Coronary artery (tissue), 2 donors: ENCODE data around the gene IQGAP2.

ENCODE experiments used
- DNase-seq: peaks from one replicate; pipeline ENCODE4 v3.0.0-alpha.2; 2017; ENCODE audit warnings: low spot score
- H3K27ac ChIP-seq, 2 donors: fragments of 200-600 bp; sonication (generic); one replicate each; pipeline ENCODE4 v1.5.1; 2016 to 2019
- H3K4me3 ChIP-seq: fragments of 200-600 bp; sonication (generic); 2 replicates; pipeline ENCODE4 v1.5.1; 2016; ENCODE audit warnings: mild to moderate bottlenecking, moderate library complexity
- CTCF ChIP-seq: fragments of 200-600 bp; sonication (generic); IDR thresholded peaks from one replicate; pipeline ENCODE4 v1.5.1; 2019; ENCODE audit warnings: antibody characterized with exemption

The IQGAP2 gene

GRCh38 chr5:76378355-76378754 lies 24.7 kb upstream of the IQGAP2 start:
- no peak for TF ChIP-seq CTCF
- DNase-seq = no peak
- Histone ChIP-seq H3K4me3 (no peak overlapping the region), H3K27ac (no peak overlapping the region)

GRCh38 chr5:76379316-76379715 lies 23.8 kb upstream of the IQGAP2 start:
- Histone ChIP-seq H3K4me3 (no peak overlapping the region), H3K27ac (no peak overlapping the region)
- no peak for DNase-seq
- no peak for TF ChIP-seq CTCF

GRCh38 chr5:76379855-76380254 lies 23.2 kb upstream of the IQGAP2 start:
- Histone ChIP-seq H3K27ac (no peak overlapping the region), H3K4me3 (no peak overlapping the region)
- no peak for TF ChIP-seq CTCF
- DNase-seq = no peak

GRCh38 chr5:76380346-76381066 lies 22.6 kb upstream of the IQGAP2 start:
- TF ChIP-seq CTCF = no peak
- no peak for DNase-seq
- H3K27ac ChIP-seq = no peak overlapping the region
- no peak overlapping the region for H3K4me3 ChIP-seq

- DNase-seq = no peak
- Histone ChIP-seq H3K4me3 (no peak overlapping the region), H3K27ac (no peak overlapping the region)
- TF ChIP-seq CTCF = no peak
Observed at GRCh38 chr5:76383126-76383832, 19.8 kb upstream of the IQGAP2 start.

- no peak for DNase-seq
- no peak overlapping the region for H3K27ac ChIP-seq
- no peak for TF ChIP-seq CTCF
Observed at GRCh38 chr5:76384189-76384588, 18.9 kb upstream of the IQGAP2 start.

GRCh38 chr5:76384705-76385104 lies 18.4 kb upstream of the IQGAP2 start:
- TF ChIP-seq CTCF = no peak
- H3K4me3 ChIP-seq = no peak overlapping the region
- DNase-seq = no peak
- no peak overlapping the region for H3K27ac ChIP-seq

More at GRCh38 chr5:76384189-76384588, 18.9 kb upstream of the IQGAP2 start:
- H3K4me3 ChIP-seq = no peak overlapping the region
